HepG2 (cell line): ENCODE results near the gene MGST1. TPM values are rescaled to one million over a fixed set of nuclear protein-coding genes. Genes with fewer than 3 reads are reported as not detected.

Experiments
- FOSL2 ChIP-seq: sonication (generic); formaldehyde crosslinking; IDR thresholded peaks from 2 replicates; pipeline ENCODE4 v1.4.0; 2020; ENCODE audit warnings: missing genetic modification reagents
- HCFC1 ChIP-seq: fragments of 150-350 bp; IDR thresholded peaks from 2 replicates; pipeline ENCODE4 v1.6.1; 2014; ENCODE audit warnings: low read depth, low read length
- HOXA7 ChIP-seq: sonication (generic); formaldehyde crosslinking; IDR thresholded peaks from 2 replicates; pipeline ENCODE4 v1.8.1; 2022; ENCODE audit warnings: mild to moderate bottlenecking, missing genetic modification reagents, moderate library complexity
- ISL2 ChIP-seq: sonication (generic); formaldehyde crosslinking; IDR thresholded peaks from 2 replicates; pipeline ENCODE4 v1.5.0; 2020; ENCODE audit warnings: missing genetic modification reagents
- MAFK ChIP-seq, 2 experiments: IDR thresholded peaks in 1 of 2; conservative IDR thresholded peaks in 1 of 2; 2 replicates each; pipeline ENCODE4 v1.6.1; 2011; ENCODE audit warnings: improper control_type of control experiment in 2 of 2, low read length in 2 of 2
- MXI1 ChIP-seq: IDR thresholded peaks from 3 replicates; pipeline ENCODE4 v1.6.1; 2012; ENCODE audit warnings: low read depth, low read length, inconsistent platforms, borderline replicate concordance
- POLR2AphosphoS5 ChIP-seq: IDR thresholded peaks from 2 replicates; pipeline ENCODE4 v1.6.1; 2012; ENCODE audit warnings: low read depth, low read length
- RAD21 ChIP-seq: fragments of 450-650 bp; formaldehyde crosslinking; IDR thresholded peaks from 2 replicates; pipeline ENCODE4 v1.5.0; 2020; ENCODE audit warnings: mild to moderate bottlenecking
- RARA ChIP-seq: IDR thresholded peaks from 2 replicates; pipeline ENCODE4 v1.6.1; 2016; ENCODE audit warnings: missing genetic modification reagents, missing compliant biosample characterization
- RXRB ChIP-seq: IDR thresholded peaks from 2 replicates; pipeline ENCODE4 v1.6.1; 2016; ENCODE audit warnings: borderline replicate concordance, missing genetic modification reagents, missing compliant biosample characterization
- SYNCRIP ChIP-seq: fragments of 200-400 bp; formaldehyde crosslinking; IDR thresholded peaks from 2 replicates; pipeline ENCODE4 v1.6.1; 2018; ENCODE audit warnings: mild to moderate bottlenecking, low read depth, low read length; ENCODE audit not compliant: insufficient read depth
- TBX2 ChIP-seq: sonication (generic); formaldehyde crosslinking; IDR thresholded peaks from 2 replicates; pipeline ENCODE4 v1.5.0; 2020; ENCODE audit warnings: missing genetic modification reagents, mild to moderate bottlenecking, borderline replicate concordance
- YY1 ChIP-seq: IDR thresholded peaks from 2 replicates; pipeline ENCODE4 v1.6.1; 2011; ENCODE audit warnings: low read length, low read depth, moderate library complexity, mild to moderate bottlenecking; ENCODE audit not compliant: insufficient read depth, insufficient replicate concordance
- ZMAT3 ChIP-seq: sonication (generic); formaldehyde crosslinking; conservative IDR thresholded peaks from 2 replicates; pipeline ENCODE4 v1.7.0; 2021; ENCODE audit warnings: missing genetic modification reagents
- ZNF20 ChIP-seq: sonication (generic); formaldehyde crosslinking; IDR thresholded peaks from 2 replicates; pipeline ENCODE4 v1.4.0; 2020; ENCODE audit warnings: mild to moderate bottlenecking, moderate library complexity, missing genetic modification reagents
- ZNF230 ChIP-seq: sonication (generic); formaldehyde crosslinking; IDR thresholded peaks from 2 replicates; pipeline ENCODE4 v1.4.0; 2020; ENCODE audit warnings: mild to moderate bottlenecking, missing genetic modification reagents
- ZNF367 ChIP-seq: sonication (generic); formaldehyde crosslinking; IDR thresholded peaks from 2 replicates; pipeline ENCODE4 v1.4.0; 2020; ENCODE audit warnings: missing genetic modification reagents, borderline replicate concordance
- polyA plus RNA-seq, 8 experiments: library from polyadenylated mRNA; depleted of rRNA in 3 of 8; stranded (reverse) in 7 of 8; unstranded in 1 of 8; fragments of >200 nt; fragmentation: Illumina TruSeq in 4 of 8; extraction: Trizol in 4 of 8; gene quantifications; 2 replicates each; pipeline versions ENCODE4 v1.2.1 to v1.2.3, GENCODE V29; 2011 to 2016; ENCODE audit warnings: low read depth in 4 of 8, missing spikeins in 1 of 8, mixed read lengths in 1 of 8; ENCODE audit not compliant: insufficient read depth in 1 of 8
- total RNA-seq, 5 experiments: library from RNA; depleted of rRNA; stranded (reverse); fragments of >200 nt; fragmentation: Illumina TruSeq; extraction: Trizol; gene quantifications; 2 replicates each; pipeline ENCODE4 v1.2.3, GENCODE V29; 2016; ENCODE audit warnings: low read depth in 1 of 5
- TF ChIP-seq, protein P1 (sequence below): sonication (generic); formaldehyde crosslinking; IDR thresholded peaks from 2 replicates; pipeline ENCODE4 v1.9.0; 2021; ENCODE audit warnings: mild to moderate bottlenecking, missing genetic modification reagents
- TF ChIP-seq, protein P2 (sequence below): sonication (generic); formaldehyde crosslinking; IDR thresholded peaks from 2 replicates; pipeline ENCODE4 v1.8.1; 2023; ENCODE audit warnings: mild to moderate bottlenecking, missing genetic modification reagents

Gene MGST1
- total and polyA plus RNA-seq, 2 of the 13 experiments (the other 11 are each of a cell fraction or from before 2014, with no cell fraction given) = 119 to 152 TPM

DNA sequence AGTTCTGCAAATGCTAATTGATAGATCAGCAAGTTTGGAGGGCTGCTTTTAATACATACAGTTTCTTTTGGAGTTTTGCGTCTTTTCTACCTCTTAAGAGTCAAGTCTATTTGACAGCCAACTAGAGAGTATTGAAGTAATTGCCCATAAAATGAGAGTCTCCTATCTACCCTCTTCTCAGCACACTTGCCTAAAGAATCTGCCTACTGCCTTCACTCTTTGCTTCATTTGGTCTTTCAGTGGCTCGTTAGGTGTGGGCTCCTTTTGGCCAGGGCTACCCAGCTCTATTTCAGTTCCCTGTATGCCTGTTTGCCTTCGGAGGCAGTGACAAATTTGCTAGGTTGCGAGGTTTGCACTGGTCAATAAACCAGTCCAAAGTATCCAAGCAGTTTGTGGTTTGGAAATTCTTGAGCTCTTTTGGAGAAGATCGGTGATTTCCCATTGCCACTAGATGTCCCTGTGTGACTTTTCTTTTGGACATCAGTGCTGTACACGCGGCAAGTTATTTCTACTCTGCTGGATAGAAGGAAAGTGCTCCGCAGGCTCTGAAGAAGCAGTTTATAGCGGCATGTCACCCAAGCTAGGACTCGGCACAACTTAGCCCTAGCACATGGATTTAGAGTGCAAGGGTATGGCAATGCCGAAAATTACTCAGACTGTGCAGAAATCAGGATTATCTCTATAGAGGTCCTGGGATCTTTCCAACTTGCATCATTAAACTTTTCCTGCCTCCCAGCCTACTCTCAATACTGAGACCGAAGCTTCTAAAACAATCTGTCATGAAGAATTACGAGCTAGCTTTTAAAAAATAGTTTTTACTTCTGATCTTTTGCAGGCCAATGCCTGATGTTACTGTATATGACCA is 38.6 kb downstream of the MGST1 start (continued):
- TF ChIP-seq, protein P1, sequence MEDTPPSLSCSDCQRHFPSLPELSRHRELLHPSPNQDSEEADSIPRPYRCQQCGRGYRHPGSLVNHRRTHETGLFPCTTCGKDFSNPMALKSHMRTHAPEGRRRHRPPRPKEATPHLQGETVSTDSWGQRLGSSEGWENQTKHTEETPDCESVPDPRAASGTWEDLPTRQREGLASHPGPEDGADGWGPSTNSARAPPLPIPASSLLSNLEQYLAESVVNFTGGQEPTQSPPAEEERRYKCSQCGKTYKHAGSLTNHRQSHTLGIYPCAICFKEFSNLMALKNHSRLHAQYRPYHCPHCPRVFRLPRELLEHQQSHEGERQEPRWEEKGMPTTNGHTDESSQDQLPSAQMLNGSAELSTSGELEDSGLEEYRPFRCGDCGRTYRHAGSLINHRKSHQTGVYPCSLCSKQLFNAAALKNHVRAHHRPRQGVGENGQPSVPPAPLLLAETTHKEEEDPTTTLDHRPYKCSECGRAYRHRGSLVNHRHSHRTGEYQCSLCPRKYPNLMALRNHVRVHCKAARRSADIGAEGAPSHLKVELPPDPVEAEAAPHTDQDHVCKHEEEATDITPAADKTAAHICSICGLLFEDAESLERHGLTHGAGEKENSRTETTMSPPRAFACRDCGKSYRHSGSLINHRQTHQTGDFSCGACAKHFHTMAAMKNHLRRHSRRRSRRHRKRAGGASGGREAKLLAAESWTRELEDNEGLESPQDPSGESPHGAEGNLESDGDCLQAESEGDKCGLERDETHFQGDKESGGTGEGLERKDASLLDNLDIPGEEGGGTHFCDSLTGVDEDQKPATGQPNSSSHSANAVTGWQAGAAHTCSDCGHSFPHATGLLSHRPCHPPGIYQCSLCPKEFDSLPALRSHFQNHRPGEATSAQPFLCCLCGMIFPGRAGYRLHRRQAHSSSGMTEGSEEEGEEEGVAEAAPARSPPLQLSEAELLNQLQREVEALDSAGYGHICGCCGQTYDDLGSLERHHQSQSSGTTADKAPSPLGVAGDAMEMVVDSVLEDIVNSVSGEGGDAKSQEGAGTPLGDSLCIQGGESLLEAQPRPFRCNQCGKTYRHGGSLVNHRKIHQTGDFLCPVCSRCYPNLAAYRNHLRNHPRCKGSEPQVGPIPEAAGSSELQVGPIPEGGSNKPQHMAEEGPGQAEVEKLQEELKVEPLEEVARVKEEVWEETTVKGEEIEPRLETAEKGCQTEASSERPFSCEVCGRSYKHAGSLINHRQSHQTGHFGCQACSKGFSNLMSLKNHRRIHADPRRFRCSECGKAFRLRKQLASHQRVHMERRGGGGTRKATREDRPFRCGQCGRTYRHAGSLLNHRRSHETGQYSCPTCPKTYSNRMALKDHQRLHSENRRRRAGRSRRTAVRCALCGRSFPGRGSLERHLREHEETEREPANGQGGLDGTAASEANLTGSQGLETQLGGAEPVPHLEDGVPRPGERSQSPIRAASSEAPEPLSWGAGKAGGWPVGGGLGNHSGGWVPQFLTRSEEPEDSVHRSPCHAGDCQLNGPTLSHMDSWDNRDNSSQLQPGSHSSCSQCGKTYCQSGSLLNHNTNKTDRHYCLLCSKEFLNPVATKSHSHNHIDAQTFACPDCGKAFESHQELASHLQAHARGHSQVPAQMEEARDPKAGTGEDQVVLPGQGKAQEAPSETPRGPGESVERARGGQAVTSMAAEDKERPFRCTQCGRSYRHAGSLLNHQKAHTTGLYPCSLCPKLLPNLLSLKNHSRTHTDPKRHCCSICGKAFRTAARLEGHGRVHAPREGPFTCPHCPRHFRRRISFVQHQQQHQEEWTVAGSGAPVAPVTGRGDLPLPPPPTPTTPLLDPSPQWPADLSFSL (CRISPR knock-in tag) = no peak
- no peak for TF ChIP-seq RARA (CRISPR knock-in tag)
- peak; percentile 66 for TF ChIP-seq RAD21 (CRISPR knock-in tag)
- no peak for TF ChIP-seq HOXA7 (CRISPR knock-in tag)
- TF ChIP-seq SYNCRIP = no peak
- TF ChIP-seq FOSL2 = no peak
- 0 out of 3 replicates have a peak, but pooled peaks have one; percentile 28 for TF ChIP-seq MXI1
- no peak for TF ChIP-seq ZNF20 (CRISPR knock-in tag)
- no peak; the same call in 1 of the 2 replicates for TF ChIP-seq TBX2
- TF ChIP-seq MAFK (conservative IDR thresholded peaks at IDR 0.05 in 1 of 2, IDR thresholded peaks at IDR 0.05 in 1 of 2; ENCODE audit: low read length in 2 of 2) = no peak
- TF ChIP-seq HCFC1 = no peak
- TF ChIP-seq ISL2 (CRISPR knock-in tag) = no peak
- TF ChIP-seq, protein P2, sequence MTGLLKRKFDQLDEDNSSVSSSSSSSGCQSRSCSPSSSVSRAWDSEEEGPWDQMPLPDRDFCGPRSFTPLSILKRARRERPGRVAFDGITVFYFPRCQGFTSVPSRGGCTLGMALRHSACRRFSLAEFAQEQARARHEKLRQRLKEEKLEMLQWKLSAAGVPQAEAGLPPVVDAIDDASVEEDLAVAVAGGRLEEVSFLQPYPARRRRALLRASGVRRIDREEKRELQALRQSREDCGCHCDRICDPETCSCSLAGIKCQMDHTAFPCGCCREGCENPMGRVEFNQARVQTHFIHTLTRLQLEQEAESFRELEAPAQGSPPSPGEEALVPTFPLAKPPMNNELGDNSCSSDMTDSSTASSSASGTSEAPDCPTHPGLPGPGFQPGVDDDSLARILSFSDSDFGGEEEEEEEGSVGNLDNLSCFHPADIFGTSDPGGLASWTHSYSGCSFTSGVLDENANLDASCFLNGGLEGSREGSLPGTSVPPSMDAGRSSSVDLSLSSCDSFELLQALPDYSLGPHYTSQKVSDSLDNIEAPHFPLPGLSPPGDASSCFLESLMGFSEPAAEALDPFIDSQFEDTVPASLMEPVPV (CRISPR knock-in tag) = no peak
- TF ChIP-seq RXRB (CRISPR knock-in tag) = peak; percentile 57; the same call in 1 of the 2 replicates
- no peak for TF ChIP-seq YY1
- 0 out of 2 replicates have a peak, but pooled peaks have one; percentile 31 for TF ChIP-seq ZNF230 (CRISPR knock-in tag)
- TF ChIP-seq ZNF367 (CRISPR knock-in tag) = no peak
- no peak for TF ChIP-seq ZMAT3 (CRISPR knock-in tag)
- TF ChIP-seq POLR2AphosphoS5 = no peak
